Measurements from ENCODE around the gene ARID1B.

ARID1B gene

GRCh38 chr6:156883497-156884252 is 106.5 kb downstream of the ARID1B start:
- DNase-seq, result no peak

GRCh38 chr6:156884306-156884705 is 107.1 kb downstream of the ARID1B start:
- DNase-seq, result no peak

- DNase-seq, result no peak
These were observed 108.4 kb downstream of the ARID1B start for GRCh38 chr6:156885562-156885961.

GRCh38 chr6:156886409-156886808 is 109.2 kb downstream of the ARID1B start:
- no peak for DNase-seq

- DNase-seq, result no peak
These were observed 110.6 kb downstream of the ARID1B start for GRCh38 chr6:156887623-156888269.

- no peak for DNase-seq
These were observed 112.3 kb downstream of the ARID1B start for GRCh38 chr6:156889469-156889868.

- DNase-seq, result no peak
These were observed 112.8 kb downstream of the ARID1B start for GRCh38 chr6:156889986-156890385.

- no peak for DNase-seq
These were observed 113.6 kb downstream of the ARID1B start for GRCh38 chr6:156890627-156891314.

- no peak for DNase-seq
These were observed 120.8 kb downstream of the ARID1B start for GRCh38 chr6:156897907-156898531.

GRCh38 chr6:156899071-156899470 is 121.9 kb downstream of the ARID1B start:
- no peak for DNase-seq

- DNase-seq, result no peak
These were observed 122.5 kb downstream of the ARID1B start for GRCh38 chr6:156899532-156900135.

- no peak for DNase-seq
These were observed 123.1 kb downstream of the ARID1B start for GRCh38 chr6:156900292-156900691.

- DNase-seq, result no peak
These were observed 124.3 kb downstream of the ARID1B start for GRCh38 chr6:156901309-156902019.

GRCh38 chr6:156902782-156903181 is 125.6 kb downstream of the ARID1B start:
- DNase-seq, result no peak

- no peak for DNase-seq
These were observed 127.2 kb downstream of the ARID1B start for GRCh38 chr6:156904176-156904967.

- no peak for DNase-seq
These were observed 128.6 kb downstream of the ARID1B start for GRCh38 chr6:156905801-156906200.

GRCh38 chr6:156906451-156906850 is 129.3 kb downstream of the ARID1B start:
- DNase-seq, result no peak

GRCh38 chr6:156909212-156910010 is 132.2 kb downstream of the ARID1B start:
- DNase-seq, result no peak

GRCh38 chr6:156910011-156910334 is 132.8 kb downstream of the ARID1B start:
- DNase-seq, result no peak

GRCh38 chr6:156910938-156911337 is 133.8 kb downstream of the ARID1B start:
- no peak for DNase-seq

GRCh38 chr6:156911581-156911980 is 134.4 kb downstream of the ARID1B start:
- no peak for DNase-seq

All from islet precursor cell (in vitro differentiated cells).